ENCODE measurements around the gene HBA2. TPM values are rescaled to one million over a fixed set of nuclear protein-coding genes. Genes with fewer than 3 reads are reported as not detected.

The HBA2 gene
- total RNA-seq, 2 experiments from 2014 or later: not detected

DNA sequence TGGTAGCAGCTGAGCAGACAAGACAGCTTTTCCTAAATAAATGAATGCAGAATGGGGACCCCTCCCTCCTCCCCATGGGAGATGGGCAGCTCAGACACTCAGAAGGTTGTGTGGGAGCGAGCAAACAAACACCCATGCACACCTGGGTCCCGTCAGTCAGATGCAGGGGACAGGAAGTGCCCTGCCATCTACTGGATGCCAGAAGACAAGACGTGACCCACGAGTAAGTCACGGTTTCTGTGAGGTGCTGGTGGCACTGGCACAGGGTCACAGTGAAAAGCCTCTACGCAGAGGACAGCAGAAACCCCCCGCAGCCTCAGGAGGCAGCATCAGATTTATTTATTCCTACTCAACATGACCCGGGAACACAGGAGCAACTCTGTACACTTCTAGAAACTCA, 16.0 kb downstream of the HBA2 start:
- Mint-ChIP-seq H3K9me3 (no peaks in the 10 kb centered on the region), H3K36me3 (ENCODE audit: low read depth) (peaks cover 62% of the 10 kb centered on the region), H3K4me1 (ENCODE audit: low read depth) (peaks cover 6% of the 10 kb centered on the region), H3K27me3 (no peaks in the 10 kb centered on the region), H3K4me3 (no peak overlapping the region), H3K27ac (peak overlapping the region; percentile 27)
- Histone ChIP-seq H3K27me3 (ENCODE audit: control insufficient read depth in 1 of 2, insufficient read depth in 2 of 2, low read length in 2 of 2) (no peaks in the 10 kb centered on the region), H3K36me3 (ENCODE audit: insufficient read depth, low read length) (peaks cover 53% of the 10 kb centered on the region), H3K27ac (ENCODE audit: low read depth in 1 of 2, low read length in 2 of 2) (no peak overlapping the region), H3K4me3 (ENCODE audit: low read length) (no peak overlapping the region), H3K4me1 (ENCODE audit: insufficient read depth, low read length) (peaks cover 5% of the 10 kb centered on the region), H3K9me3 (ENCODE audit: control insufficient read depth in 1 of 2, insufficient read depth in 1 of 2, low read length in 2 of 2) (no peaks in the 10 kb centered on the region)
- POLR2A ChIA-PET: no interaction called here
- TF ChIP-seq, protein P1, sequence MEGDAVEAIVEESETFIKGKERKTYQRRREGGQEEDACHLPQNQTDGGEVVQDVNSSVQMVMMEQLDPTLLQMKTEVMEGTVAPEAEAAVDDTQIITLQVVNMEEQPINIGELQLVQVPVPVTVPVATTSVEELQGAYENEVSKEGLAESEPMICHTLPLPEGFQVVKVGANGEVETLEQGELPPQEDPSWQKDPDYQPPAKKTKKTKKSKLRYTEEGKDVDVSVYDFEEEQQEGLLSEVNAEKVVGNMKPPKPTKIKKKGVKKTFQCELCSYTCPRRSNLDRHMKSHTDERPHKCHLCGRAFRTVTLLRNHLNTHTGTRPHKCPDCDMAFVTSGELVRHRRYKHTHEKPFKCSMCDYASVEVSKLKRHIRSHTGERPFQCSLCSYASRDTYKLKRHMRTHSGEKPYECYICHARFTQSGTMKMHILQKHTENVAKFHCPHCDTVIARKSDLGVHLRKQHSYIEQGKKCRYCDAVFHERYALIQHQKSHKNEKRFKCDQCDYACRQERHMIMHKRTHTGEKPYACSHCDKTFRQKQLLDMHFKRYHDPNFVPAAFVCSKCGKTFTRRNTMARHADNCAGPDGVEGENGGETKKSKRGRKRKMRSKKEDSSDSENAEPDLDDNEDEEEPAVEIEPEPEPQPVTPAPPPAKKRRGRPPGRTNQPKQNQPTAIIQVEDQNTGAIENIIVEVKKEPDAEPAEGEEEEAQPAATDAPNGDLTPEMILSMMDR (IDR thresholded peaks at IDR 0.05): peak; percentile 53
- ATAC-seq (ENCODE audit: poor library complexity) (peak; percentile 90), DNase-seq (peak in 10 of 14 experiments; percentile 11 to 61 (median 32))
- CTCF ChIA-PET: interaction anchor here (1.8 kb wide), 1 partner anchor 8 kb away, joined by 6 read pairs; the partner anchor contains the start of gene HBQ1
- intact Hi-C loops (cut with DNase I, micrococcal nuclease): no loop called here

DNA sequence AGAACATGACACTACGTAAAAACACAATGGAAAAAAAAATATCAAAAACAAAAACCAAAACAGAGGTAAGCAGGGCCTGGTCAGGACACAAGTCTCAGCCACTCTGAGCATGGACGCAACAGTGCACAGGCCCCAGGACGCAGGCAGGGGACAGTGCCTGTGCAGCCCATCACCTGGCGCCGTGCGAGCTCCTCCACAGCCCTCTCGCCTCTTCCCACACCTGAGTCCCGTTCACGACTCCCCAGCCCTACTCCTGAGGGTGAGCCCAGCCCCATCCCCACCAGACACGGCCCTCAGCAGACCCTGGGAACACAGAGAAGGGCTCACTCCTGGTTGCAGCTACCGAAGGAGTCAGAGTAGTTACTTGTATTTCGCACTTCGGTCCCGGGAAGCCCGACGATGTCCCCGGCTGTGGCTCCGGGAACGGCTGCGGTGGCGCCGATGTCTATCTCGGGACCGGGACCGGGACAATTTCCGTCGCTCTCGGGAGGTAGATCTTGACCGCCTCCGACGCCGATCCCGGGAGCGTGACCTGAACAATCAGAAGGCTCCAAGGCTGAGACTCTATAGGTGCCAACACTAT, 17.0 kb downstream of the HBA2 start:
- H3K4me3 ChIP-seq (ENCODE audit: low read length): no peak overlapping the region
- Mint-ChIP-seq H3K27ac (no peak overlapping the region), H3K36me3 (ENCODE audit: low read depth) (peaks cover 72% of the 10 kb centered on the region), H3K4me3 (no peak overlapping the region), H3K9me3 (no peaks in the 10 kb centered on the region), H3K27me3 (no peaks in the 10 kb centered on the region), H3K4me1 (ENCODE audit: low read depth) (peaks cover 6% of the 10 kb centered on the region)
- ChIA-PET POLR2A (interaction anchor here (0.6 kb wide), 1 partner anchor 66 kb away, joined by 3 read pairs; no protein-coding TSS in a partner anchor), CTCF (interaction anchor here (1.8 kb wide), 1 partner anchor 9 kb away, joined by 6 read pairs; the partner anchor contains the start of gene HBQ1)
- H3K4me1 ChIP-seq (ENCODE audit: insufficient read depth, low read length): peaks cover 5% of the 10 kb centered on the region
- ATAC-seq (ENCODE audit: poor library complexity) (no peak), DNase-seq (no peak)
- no peak overlapping the region for H3K27ac ChIP-seq (ENCODE audit: low read depth in 1 of 2, low read length in 2 of 2)
- peaks cover 63% of the 10 kb centered on the region for H3K36me3 ChIP-seq (ENCODE audit: insufficient read depth, low read length)
- H3K27me3 ChIP-seq (ENCODE audit: control insufficient read depth in 1 of 2, insufficient read depth in 2 of 2, low read length in 2 of 2): no peaks in the 10 kb centered on the region
- intact Hi-C loops (cut with DNase I, micrococcal nuclease): no loop called here
- TF ChIP-seq, protein P1 (IDR thresholded peaks at IDR 0.05): no peak
- H3K9me3 ChIP-seq (ENCODE audit: control insufficient read depth in 1 of 2, insufficient read depth in 1 of 2, low read length in 2 of 2): no peaks in the 10 kb centered on the region

DNA sequence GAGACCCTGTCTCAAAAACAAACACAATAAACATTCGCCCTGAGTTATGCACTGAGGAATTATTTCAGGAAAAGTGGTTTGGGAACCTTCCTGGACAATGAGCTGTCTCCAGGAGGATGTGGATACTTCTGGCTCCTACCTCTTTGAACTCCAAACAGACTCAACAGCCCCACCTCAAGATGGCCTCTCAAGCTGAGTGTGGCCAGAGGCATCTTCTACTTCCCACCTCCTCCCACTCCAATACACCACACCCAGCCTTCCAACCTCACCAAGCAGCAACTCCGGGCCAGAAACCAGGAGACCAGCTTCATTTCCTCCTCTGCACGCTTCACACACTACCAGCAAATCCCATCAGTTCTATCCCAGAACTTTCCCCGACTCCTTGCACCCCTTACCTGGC, 19.2 kb downstream of the HBA2 start:
- no peaks in the 10 kb centered on the region for H3K27me3 Mint-ChIP-seq
- Histone ChIP-seq H3K4me1 (ENCODE audit: insufficient read depth, low read length) (peaks cover 5% of the 10 kb centered on the region), H3K27ac (ENCODE audit: low read depth in 1 of 2, low read length in 2 of 2) (no peak overlapping the region), H3K4me3 (ENCODE audit: low read length) (no peak overlapping the region), H3K9me3 (ENCODE audit: control insufficient read depth in 1 of 2, insufficient read depth in 1 of 2, low read length in 2 of 2) (no peaks in the 10 kb centered on the region), H3K27me3 (ENCODE audit: control insufficient read depth in 1 of 2, insufficient read depth in 2 of 2, low read length in 2 of 2) (no peaks in the 10 kb centered on the region), H3K36me3 (ENCODE audit: insufficient read depth, low read length) (peaks cover 84% of the 10 kb centered on the region)
- peak overlapping the region; percentile 42 for H3K27ac Mint-ChIP-seq
- no peak overlapping the region for H3K4me3 Mint-ChIP-seq
- no peak for DNase-seq
- ATAC-seq (ENCODE audit: poor library complexity): no peak
- H3K9me3 Mint-ChIP-seq: no peaks in the 10 kb centered on the region
- CTCF ChIA-PET: interaction anchor here (1.2 kb wide), 1 partner anchor 10 kb away, joined by 4 read pairs; no protein-coding TSS in a partner anchor
- TF ChIP-seq, protein P1 (IDR thresholded peaks at IDR 0.05): no peak
- H3K4me1 Mint-ChIP-seq (ENCODE audit: low read depth): peaks cover 6% of the 10 kb centered on the region
- intact Hi-C loops (cut with DNase I, micrococcal nuclease): no loop called here
- POLR2A ChIA-PET: no interaction called here
- peaks cover 81% of the 10 kb centered on the region for H3K36me3 Mint-ChIP-seq (ENCODE audit: low read depth)
